ENCODE data around the gene FBRS.
"Not testable (repeated sequence)": the region's sequence is repeated elsewhere in the genome, so short reads cannot be mapped to it uniquely, and the experiment has no call there.

The FBRS gene

DNA sequence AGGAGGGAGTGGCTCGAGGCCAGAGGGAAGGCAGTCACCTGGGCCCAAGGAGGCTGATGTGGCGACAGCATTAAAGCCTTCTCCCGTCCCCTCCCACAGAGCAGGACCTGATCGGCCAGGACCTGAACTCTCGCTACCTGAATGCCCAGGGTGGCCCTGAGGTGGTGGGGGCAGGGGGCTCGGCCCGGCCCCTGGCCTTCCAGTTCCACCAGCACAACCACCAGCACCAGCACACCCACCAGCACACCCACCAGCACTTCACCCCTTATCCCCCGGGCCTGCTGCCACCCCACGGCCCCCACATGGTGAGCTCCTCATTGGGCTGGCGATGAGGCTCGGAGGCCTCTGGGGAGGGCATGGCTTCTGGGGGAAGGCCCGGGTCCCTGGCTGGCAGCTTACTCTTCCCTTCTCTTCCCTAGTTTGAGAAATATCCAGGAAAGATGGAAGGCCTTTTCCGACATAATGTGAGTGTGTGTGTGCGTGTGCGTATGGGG lies 6.4 kb downstream of the FBRS start:
- DNase-seq (ENCODE audit: low spot score) = no peak

DNA sequence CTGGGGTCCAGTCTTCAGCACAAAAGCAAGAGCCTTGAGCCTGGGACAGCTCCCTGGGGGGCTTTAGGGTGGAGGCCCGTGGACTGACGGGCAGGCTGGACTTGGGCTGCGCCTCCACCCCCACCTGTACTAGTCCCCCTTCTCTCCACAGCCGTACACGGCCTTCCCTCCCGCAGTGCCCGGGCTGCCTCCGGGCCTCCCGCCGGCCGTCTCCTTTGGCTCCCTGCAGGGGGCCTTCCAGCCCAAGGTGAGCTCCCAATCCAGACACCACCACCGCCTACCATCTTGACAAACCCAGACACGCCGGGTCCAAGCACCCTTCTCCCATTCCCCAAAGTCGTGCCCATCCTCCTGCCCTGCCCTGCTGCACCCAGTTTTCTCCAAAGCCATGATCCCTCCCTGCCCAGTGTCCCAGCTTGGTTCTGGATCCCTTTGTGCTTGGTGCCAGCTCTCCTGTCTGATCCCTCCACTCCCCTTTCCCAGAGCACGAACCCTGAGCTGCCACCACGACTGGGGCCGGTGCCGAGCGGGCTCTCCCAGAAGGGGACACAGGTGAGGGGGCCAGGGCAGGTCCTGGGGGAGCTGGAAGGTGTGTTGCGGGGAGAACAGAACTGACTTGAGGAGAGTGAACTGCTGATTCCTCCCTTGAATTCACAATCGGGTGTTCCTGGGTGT lies 7.1 kb downstream of the FBRS start:
- DNase-seq (ENCODE audit: low spot score) = no peak

DNA sequence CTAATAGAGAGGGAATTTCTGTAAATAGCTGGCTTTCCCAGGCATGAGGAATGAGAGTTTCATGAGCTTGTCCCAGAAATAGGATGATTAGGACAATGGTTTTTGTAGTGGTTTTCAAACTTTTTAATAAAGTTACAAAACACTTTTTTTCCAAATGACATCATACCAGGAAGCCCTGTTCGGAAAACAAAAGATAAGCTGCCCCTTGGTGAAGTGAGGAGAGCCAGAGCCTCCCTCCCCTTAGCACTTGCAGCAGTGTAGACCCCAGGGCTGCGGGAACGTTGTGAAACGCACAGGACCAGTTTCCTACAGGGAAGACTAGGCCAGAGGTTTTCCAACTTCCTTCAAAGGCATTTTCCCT lies 7.6 kb downstream of the FBRS start:
- no peak for DNase-seq (ENCODE audit: low spot score)

DNA sequence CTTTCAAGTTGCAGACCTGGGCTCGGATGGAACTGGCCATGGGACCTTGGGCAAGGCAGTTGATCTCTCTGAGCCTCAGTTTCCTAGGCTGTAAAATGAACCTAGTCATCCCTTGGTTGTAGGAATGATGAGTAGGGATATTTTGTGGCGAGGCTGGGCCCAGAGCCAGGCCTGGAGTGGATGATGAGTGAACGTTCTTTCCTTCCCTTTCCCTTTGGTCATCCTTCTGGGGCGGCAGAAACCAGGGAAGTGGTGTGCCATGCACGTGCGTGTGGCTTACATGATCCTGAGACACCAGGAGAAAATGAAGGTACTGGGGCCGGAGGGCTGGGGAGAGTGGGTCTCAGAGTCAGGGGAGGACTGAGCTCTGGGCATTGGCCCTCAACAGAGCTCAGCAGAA lies 8.4 kb downstream of the FBRS start:
- no peak for DNase-seq (ENCODE audit: low spot score)

DNA sequence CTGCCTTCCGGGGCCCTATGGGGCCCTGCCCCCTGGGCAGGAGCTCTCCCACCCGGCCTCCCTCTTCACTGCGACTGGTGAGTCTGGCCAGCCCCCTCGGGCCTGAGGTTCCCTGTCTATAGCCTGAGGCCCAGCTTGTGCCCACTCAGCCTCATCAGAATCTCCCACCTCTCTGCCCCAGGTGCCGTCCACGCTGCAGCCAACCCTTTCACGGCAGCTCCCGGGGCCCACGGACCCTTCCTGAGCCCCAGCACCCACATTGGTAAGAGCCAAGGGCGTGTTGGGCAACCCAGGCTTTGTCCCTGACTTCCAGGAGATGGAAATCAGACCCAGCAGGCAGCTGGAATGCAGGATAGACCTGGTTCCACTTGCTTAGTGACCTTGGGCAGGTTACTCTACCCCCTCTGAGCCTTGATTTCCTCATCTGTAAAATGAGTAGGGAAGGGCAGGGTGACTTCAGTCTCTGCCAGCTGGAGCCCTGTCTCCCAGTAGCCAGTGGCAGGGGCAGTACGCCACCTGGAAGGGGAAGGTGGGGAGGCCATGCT lies 9.2 kb downstream of the FBRS start:
- DNase-seq (ENCODE audit: low spot score) = no peak

DNA sequence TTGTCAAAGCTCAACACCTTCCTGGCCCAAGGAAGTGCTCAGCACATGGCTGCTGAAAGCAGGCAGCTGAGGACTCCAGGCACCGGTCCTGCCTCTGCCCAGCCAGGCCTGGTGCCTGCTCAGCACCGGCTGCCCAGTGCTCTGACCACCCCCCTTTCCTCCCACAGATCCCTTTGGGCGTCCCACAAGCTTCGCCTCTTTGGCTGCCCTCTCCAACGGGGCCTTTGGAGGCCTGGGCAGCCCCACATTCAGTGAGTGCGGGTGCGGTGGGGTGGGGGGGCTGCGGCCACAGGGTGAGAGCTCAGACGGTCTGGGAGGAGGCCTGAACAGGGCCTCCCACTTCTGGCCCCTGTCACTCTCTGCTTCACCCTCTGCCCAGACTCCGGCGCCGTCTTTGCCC lies 10.2 kb downstream of the FBRS start:
- no peak for DNase-seq (ENCODE audit: low spot score)

DNA sequence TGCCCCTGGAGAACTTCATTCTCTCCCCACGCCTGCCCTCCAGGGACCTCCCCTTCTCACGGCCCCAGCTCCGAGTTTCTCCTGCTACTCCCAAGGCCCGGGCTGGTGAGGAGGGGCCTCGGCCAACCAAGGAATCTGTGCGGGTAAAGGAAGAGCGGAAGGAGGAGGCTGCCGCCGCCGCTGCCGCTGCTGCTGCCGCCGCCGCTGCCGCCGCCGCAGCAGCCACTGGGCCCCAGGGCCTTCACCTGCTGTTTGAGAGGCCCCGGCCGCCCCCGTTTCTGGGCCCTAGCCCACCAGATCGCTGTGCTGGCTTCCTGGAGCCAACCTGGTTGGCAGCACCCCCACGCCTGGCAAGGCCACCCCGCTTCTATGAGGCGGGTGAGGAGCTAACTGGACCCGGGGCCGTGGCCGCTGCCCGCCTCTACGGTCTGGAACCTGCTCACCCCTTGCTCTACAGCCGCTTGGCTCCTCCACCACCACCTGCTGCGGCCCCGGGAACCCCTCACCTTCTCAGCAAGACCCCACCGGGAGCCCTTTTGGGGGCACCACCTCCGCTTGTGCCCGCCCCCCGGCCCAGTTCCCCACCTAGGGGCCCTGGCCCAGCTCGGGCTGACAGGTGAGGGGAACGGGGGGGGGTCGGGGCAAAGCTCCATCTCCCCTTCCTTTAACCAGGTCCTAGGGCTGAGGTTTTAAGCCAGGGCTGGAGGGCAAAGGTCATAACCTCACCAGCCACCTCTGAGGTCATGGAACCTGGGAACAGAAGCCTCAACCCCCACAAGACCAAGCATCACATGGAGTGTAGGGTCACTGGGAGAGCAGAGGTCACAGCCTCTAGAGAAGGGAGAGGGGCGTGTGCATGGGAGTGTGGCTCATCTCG lies 11.0 kb downstream of the FBRS start:
- DNase-seq (ENCODE audit: low spot score) = no peak

DNA sequence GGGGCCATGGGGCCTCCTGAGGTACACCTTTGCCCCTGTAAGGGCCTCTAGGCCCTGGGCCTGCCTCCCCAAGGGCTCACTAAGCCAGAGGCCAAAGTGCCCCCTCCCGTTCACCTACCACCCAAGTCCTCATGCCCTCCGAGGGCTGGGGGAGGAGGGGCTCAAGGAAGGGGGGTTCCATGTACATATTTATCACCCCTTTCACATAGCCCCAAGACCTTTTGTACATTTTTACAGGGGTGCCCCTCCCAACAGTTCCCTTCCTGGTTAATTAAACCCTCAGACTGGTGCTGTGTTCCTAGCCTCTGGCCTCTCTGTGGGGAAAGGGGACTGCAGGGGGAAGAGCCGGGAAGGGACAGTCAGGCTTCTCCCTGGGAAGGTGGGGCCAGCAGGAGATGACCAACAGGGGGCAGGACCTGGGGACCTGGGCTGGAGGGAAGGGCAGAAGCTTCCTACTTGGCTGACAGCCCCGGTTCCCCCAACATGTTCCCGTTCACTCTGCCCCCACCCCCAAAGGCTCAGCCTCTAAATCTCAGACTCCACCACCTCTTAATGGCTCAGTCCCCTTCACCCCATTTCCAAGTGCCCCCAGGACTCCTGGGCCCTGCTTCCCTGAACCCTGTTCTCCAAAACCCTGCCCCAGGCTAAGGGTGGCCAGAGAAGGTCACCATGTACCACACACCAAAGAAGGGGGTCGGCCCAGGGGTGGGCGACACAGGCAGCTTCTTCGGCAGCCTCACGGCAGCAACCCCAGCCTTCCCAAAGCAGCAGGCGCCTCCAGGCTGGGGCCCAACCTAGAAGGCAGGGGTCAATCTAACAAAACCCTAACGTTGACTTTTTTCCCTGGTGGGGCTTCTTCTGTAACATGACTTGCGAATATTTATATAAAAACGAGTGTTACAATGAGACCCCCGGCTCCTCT lies 11.9 kb downstream of the FBRS start:
- DNase-seq (ENCODE audit: low spot score) = no peak

DNA sequence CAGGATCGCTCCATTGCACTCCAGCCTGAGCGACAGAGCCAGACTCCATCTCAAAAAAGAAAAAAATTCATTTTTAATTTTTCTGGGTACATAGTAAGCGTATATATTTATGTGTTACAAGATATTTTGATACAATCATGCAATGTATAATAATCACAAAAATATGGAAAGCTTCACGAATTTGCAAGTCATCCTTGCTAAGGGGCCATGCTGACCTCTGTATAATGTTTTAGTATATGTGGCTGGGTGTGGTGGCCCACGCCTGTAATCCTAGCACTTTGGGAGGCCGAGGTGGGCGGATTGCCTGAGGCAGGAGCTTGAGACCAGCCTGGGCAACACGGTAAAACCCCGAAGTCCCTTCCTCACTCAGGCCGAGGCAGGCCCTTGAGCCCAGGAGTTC lies 16.9 kb downstream of the FBRS start:
- DNase-seq (ENCODE audit: low spot score) = no peak

DNA sequence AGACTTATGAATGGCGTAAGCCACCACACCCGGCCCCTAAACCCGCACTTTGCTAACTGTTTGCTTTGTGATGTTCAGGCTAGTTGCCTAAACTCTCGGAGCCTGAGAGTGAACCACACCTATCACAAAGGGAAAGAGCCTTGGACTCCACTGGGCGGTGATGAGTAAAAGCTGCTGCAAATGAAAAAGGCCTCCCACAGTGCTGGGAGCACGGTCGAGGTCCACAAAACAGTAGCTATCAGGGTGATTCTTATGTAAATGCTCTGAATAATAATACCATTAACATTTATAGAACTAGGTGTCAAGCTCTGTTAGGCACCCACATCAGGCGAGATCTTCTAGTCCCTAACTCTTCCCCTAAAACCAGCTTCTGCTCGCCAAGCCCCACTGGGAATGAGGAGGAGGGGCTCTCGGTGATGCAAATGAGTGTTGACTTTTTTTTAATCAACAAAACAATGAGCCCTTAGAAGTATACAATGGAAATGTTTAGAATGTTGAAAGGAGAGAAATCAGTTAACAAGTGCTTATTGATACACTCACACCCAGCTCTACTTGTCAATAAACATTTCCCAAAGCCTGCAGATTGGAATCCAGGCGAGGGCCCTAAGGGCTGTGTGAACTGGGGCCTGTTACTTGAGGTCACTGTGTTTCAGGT lies 19.8 kb downstream of the FBRS start:
- DNase-seq (ENCODE audit: low spot score) = peak; percentile 34

DNA sequence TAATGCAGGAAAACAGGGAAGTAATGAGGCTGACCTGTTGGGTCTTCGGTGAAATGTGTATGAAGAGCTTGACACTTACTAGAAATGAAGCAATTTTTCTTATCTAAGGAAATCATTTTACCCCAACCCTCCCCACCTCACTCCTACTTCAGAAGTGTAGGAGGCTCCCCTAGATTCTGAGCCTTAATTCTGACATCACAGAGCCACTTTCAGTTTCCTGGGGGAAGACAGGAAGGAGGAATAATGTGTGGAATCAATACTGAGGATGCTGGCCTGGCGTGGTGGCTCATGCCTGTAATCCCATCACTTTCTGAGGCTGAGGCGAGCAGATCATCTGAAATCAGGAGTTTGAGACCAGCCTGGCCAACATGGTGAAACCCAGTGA lies 20.3 kb downstream of the FBRS start:
- no peak for DNase-seq (ENCODE audit: low spot score)

DNA sequence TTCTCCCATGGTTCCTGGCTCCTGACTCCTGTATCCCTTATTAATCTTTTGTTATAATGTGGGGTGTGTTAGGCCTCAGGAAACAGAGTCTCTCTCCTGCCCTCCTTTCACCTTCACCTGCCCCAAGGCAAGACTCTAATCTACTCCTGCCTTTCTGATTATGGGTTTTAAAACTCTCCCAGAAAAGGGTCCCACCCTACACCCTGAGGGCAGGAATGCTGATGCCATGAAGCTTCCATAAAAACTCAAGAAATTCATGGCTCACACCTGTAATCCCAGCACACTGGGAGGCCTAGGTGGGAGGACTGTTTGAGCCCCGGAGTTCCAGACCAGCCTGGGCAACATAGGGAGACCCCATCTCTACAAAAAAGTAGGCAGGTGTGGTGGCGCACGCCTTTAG lies 22.1 kb downstream of the FBRS start:
- DNase-seq (ENCODE audit: low spot score) = no peak

DNA sequence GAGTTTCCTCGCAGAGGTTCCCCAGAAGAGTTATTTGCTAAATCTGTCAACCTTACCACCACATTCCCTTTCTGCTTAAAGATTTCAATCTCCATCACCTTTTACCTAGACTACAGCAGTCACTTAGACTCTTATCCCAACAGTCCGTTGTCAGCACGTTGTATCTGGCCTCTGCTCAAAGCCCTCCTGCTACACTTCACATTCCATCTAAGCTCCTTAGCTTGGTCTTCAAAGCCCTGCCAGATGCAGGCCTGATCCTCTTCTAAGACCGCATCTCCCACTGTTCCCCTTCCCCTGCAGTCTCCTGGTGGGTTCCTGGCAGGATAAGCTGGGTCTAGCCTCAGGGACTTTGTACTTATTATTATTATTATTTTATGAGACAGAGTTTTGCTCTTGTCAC lies 30.5 kb downstream of the FBRS start:
- DNase-seq (ENCODE audit: low spot score) = no peak

DNA sequence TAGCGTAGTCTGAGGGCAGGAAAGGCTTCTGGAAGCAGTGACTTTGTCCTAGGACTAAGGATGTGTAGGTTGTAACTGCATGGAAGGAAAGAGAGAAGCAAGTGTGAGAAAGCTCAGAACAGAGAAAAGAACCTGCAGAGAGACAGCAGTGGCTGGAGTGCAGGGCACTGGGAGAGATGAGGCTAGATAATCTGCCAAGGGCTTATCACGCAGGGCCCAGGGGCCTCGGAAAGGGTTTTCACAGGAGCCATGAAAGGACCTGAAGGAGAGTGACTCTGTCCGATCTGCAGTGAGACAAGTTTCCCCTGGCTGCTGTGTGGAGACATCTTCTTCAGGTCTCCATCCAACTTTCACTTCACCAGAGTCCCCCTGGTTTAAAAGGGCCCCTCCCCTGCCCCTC lies 33.7 kb downstream of the FBRS start:
- DNase-seq (ENCODE audit: low spot score) = no peak

DNA sequence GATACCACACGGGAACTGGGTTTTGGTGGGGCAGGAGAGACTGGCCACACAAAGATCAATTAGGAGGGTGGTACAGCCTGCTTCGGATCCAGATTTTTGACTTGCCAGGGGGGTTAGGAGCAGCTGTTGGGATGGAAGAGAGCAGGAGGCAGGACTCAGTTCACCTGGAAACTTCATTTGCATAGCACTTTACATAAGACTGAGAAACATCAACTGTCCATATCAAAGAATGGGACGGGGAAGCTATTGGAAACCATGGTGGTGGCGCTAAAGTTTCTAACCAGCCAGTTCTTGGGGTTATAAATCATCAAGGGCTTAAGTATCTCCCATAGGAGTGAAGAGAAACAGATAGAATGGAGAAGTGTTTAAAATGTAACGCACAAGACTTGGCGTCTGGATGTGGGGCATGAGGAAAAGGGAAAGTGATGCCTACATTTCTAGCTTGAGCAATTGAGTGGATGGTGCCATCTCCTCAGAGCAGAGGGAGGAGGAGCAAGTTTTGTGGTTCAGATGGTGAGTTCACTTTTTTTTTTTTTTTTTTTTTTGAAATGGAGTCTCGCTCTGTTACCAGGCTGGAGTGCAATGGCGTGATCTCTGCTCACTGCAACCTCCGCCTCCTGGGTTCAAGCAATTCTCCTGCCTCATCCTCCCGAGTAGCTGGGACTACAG lies 34.3 kb downstream of the FBRS start:
- DNase-seq (ENCODE audit: low spot score) = no peak

DNA sequence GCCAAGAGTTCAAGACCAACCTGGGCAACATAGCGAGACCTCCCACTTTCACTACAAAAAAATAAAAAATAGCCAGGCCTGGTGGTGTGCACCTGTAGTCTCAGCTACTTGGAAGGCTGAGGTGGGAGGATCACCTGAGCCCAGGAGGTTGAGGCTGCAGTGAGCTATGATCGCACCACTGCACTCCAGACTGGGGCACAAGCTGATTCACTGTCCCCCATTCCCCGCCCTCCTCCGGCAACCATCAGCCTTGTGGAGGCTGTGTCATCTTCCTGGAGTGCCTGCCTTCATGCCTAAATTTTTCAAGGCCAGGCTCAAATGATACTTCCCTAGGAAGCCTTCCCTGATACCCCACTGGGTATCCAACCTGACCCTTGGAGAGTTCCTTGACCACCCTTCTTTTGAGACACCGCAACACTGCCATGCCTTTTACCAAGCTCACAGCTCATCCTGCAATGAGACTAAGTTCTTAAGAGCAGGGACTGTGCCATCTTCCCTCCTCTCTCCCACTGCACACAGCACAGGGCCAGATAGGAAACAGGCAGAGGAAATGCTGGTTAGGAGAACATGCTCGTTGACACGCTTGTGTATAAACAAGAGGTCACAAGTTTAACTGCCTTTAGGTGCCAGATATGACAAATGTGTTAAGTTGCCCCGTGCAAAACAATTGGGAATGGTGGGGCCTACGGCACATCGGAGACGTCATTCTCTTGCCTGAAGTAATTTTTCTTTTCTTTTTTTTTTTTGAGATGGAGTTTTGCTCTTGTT lies 36.9 kb downstream of the FBRS start:
- DNase-seq (ENCODE audit: low spot score) = no peak

DNA sequence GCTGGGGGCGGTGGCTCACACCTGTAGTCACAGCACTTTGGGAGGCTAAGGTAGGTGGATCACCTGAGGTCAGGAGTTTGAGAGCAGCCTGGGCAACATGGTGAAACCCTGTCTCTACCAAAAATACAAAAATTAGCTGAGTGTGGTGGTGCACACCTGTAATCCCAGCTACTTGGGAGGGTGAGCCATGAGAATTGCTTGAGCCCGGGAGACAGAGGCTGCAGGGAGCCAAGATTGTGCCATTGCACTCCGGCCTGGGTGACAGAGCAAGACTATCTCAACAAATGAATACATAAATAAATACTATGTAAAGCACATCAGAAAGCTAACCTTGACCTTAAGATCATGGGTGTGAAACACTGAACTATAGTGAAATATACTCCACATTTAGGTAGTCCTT lies 38.4 kb downstream of the FBRS start:
- DNase-seq (ENCODE audit: low spot score) = not testable (repeated sequence)

DNA sequence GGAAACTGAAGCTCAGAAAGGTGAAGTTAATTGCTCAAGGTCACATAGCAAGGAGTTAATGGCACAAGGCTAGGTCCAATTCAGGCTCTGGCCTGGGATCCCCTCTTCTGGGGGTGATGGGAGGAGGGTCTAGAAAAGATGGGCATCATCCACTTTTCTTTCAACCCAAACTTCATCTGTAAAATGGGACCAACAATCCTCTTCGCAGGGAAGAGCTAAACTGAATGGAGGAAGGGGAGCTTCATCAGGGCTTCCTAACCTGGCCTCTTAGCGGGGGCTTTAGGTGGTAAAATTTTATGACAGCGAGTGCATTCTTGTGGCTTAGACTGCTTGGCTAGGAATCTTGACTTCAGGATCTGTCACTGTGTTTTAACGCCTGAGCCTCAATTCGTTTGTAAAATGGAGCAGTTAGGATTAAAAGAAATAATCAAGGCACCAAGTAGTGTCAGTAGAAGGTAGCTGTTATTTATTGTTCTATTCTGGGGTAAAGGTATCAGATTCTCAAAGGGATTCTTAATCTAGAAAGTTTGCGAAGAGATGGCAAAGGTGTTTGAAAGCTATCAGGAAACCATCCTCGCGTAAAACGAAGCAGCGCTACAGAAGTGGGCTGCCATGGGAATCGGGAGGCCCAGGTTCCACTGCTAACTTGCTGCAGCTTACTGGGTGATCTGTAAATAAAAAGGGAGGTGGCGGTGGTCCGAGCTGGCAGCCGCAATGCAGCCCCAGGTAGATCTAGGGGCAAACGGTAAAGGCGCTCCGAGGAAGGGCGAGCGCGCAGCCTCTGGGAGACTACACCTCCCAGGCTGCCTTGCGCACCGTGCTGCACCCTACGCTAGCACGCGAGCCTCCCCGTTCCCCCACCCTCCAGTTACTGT lies 39.3 kb downstream of the FBRS start:
- DNase-seq (ENCODE audit: low spot score) = peak; percentile 97

DNA sequence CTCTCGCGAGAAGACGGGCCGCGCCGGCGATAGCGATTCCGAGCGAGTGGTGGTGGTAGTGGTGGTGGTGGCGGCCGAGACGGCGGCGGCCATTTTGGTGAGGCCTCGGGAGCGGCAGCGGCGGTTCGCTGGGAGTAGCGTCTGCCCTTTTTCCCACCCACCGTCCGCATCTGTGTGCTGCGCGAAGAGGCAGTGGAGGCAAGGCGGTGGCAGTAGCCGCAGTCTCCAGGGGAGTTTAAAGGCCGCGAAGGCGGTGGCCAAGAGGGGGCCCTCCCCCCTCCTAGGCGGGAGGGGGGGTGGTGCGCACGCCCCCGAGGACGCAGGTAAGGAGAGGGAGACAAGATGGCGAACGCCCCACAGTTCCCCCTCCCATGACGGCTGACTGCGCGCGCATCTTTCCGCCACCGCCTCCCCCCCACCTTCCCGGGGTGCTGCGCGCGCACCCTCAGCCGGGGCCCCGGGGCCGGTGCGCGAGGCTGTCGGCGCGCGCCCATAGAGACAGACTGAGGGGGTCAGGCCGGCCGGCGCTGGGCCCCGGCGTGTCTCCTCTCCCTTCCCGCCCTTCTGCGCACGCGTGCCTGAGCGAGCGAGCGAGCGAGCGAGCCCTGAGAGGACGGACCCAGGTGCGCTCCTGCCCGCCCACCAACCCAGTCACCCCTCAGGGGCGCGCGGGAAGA lies 40.0 kb downstream of the FBRS start:
- peak; percentile 89 for DNase-seq (ENCODE audit: low spot score)
